GM18858 (cell line): Measurements from ENCODE around the gene CGREF1.

Experiments used
- ATAC-seq: cut with Tn5 transposase; IDR thresholded peaks from one replicate; pipeline ENCODE4 v1.9.1; 2021; ENCODE audit not compliant: unreplicated experiment

CGREF1 gene

DNA sequence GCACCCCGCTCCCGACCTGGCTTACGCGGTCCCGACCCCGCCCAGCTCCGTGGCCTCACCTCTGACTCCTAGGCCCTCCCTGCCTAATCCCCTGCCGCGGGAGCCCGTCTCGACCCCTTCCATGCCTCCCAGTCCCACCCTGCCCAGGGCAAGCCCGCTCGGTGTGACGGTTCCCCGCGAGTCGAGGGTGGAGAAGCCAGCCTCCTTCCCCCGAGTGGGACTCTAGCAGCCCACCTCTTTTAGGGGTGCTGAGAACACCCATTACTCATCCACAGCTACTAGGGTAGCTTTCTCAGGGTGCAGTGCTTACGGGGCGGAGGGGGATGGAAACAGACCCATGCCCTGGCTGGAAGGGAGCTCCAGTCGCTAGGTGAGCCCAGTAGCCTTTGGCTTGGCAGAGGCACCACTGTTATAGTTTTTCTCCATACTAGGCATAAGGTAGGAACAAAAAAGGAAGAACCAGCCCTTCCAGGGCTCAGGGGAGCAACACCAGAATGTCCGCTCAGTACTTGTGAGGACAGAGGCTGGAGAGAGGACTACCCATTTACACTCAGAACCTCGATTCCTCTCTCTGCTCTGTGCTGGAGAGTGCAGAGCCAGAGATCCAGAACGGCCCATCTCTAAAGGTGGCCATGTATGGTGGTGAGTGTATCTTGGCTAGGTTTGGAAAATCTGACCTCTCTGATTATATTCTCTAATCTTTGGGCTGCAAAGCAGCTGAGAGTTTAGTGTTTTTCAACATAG is 66.9 kb downstream of the CGREF1 start:
- no peak for ATAC-seq

DNA sequence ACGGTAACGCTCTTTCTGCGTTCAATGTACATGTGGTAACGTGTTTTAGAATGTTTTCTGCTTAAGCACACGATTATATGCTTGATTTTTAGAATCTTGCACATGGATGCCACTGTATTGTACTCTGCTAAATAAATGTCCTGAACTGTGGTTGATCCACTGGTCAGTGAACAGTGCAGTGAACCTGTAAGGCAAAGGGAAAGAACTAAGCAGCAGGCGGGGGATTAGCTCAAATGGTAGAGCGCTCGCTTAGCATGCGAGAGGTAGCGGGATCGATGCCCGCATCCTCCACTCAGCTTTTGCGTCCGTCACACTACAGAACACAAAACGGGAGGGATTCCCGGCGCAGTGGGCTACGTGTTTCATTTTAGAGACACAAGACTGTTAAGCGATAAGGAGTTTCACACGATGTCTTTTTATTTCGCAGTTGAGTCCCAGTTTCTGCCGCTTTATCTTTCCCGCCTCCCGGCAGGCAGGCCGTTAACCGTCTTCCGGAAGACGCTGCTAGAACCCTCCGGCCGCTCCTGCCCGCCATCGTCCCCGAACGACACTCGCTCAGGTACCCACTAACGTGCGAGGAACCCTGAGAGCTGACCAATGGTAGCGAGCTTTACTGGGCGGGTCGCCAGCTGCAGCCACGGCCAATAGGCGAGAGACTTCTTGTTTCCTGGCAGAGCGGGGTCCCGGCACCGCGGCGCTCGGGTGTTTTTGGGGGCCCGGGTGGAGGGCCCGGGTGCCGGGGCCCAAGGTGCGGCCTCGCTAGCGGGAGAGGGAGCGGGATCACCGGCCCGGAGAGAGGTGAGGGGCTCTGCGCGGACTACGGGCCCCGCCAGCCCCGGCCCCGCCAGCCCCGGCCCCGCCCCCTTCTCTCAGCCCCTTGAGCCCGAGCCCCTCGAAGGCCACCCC is 67.7 kb downstream of the CGREF1 start, which contains the start of gene AGBL5:
Gene AGBL5 (plus strand): TSS at position 673 of the 906 bp plus-strand sequence. CDS start 1,291 bp downstream, outside the sequence.
- peak; percentile 54 for ATAC-seq
